ENCODE data around the gene AFP.

DNA sequence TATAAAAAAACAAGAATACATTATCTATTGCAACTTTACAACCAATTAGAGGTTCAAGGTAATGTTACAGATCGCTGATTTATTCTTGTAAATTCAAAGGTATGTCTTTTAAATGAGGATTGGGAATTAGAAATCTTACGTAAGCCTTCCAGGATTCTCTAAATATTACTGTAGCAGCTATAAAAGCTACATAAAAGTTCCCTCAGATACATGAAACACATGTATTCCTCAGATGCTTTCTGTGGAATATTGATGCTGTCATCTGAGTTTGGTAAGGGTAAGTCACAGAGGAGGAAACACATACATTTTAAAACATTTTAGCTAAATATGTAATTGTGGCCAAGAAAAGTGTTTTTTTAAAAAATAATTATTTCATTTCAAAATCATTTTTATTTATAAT, 3.4 kb downstream of the AFP start:
- TF ChIP-seq, protein P1, sequence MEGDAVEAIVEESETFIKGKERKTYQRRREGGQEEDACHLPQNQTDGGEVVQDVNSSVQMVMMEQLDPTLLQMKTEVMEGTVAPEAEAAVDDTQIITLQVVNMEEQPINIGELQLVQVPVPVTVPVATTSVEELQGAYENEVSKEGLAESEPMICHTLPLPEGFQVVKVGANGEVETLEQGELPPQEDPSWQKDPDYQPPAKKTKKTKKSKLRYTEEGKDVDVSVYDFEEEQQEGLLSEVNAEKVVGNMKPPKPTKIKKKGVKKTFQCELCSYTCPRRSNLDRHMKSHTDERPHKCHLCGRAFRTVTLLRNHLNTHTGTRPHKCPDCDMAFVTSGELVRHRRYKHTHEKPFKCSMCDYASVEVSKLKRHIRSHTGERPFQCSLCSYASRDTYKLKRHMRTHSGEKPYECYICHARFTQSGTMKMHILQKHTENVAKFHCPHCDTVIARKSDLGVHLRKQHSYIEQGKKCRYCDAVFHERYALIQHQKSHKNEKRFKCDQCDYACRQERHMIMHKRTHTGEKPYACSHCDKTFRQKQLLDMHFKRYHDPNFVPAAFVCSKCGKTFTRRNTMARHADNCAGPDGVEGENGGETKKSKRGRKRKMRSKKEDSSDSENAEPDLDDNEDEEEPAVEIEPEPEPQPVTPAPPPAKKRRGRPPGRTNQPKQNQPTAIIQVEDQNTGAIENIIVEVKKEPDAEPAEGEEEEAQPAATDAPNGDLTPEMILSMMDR (IDR thresholded peaks at IDR 0.05; ENCODE audit: insufficient read depth, low read length, poor library complexity, severe bottlenecking) = no peak
- no peak for TF ChIP-seq EZH2phosphoT487 (conservative IDR thresholded peaks at IDR 0.05; ENCODE audit: low read length)
